Breast epithelium (tissue), 3 donors: ENCODE measurements around the gene PRODH2.

ENCODE experiments used
- POLR2A ChIP-seq: fragments of 450-650 bp; IDR thresholded peaks from one replicate; pipeline ENCODE4 v1.6.1; 2016; ENCODE audit warnings: antibody characterized with exemption, mild to moderate bottlenecking, moderate library complexity
- POLR2AphosphoS5 ChIP-seq, 3 donors: sonication (generic); formaldehyde crosslinking; IDR thresholded peaks; one replicate each; pipeline ENCODE4 v1.6.1; 2017; ENCODE audit warnings: antibody characterized with exemption in 3 of 3
- TF ChIP-seq, protein P1 (sequence below), 3 donors: fragments of 450-650 bp; IDR thresholded peaks; one replicate each; pipeline ENCODE4 v1.5.1; 2016 to 2017; ENCODE audit warnings: antibody characterized with exemption in 3 of 3, mild to moderate bottlenecking in 3 of 3, moderate library complexity in 3 of 3

DNA sequence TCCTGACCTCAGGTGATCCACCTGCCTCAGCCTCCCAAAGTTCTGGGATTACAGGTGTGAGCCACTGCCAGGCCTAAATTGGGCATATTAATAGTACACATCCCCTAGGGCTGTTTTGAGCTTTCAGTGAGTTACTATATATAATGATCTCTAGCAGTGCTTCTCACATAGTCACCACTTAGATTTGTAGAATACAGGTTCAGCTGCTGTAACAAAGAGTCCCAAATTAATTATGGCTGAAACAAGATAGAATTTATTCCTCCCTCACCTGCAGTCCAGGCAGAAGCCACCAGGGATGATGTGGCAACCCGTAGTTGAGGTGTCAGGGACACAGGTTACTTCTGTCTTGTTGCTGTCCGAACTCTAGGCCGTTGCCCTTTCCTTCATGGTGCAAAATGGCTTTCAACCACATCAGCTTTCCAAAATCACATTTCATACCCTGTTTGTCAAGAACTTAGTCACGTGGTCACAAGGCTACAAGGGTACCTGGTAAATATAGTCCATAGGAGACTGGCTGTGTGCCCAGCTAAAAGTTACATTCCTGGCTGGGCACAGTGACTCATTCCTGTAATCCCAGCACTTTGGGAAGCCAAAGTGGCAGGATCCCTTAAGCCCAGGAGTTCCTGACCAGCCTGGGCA, 51.8 kb downstream of the PRODH2 start:
- TF ChIP-seq, protein P1, sequence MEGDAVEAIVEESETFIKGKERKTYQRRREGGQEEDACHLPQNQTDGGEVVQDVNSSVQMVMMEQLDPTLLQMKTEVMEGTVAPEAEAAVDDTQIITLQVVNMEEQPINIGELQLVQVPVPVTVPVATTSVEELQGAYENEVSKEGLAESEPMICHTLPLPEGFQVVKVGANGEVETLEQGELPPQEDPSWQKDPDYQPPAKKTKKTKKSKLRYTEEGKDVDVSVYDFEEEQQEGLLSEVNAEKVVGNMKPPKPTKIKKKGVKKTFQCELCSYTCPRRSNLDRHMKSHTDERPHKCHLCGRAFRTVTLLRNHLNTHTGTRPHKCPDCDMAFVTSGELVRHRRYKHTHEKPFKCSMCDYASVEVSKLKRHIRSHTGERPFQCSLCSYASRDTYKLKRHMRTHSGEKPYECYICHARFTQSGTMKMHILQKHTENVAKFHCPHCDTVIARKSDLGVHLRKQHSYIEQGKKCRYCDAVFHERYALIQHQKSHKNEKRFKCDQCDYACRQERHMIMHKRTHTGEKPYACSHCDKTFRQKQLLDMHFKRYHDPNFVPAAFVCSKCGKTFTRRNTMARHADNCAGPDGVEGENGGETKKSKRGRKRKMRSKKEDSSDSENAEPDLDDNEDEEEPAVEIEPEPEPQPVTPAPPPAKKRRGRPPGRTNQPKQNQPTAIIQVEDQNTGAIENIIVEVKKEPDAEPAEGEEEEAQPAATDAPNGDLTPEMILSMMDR (IDR thresholded peaks at IDR 0.05): no peak
- no peak for TF ChIP-seq POLR2A
- no peak for TF ChIP-seq POLR2AphosphoS5 (IDR thresholded peaks at IDR 0.05)
